Fibroblast of skin of abdomen (primary cell): Measurements from ENCODE around the gene C1orf174.

Experiments used
- DNase-seq: peaks from one replicate; pipeline ENCODE4 v3.0.0-alpha.2; 2013

Gene C1orf174

GRCh38 chr1:3894626-3895278 lies 5.3 kb downstream of the C1orf174 start:
- no peak for DNase-seq

- no peak for DNase-seq
These were observed 6.9 kb downstream of the C1orf174 start for GRCh38 chr1:3893190-3893589.

GRCh38 chr1:3892748-3893147 lies 7.3 kb downstream of the C1orf174 start:
- DNase-seq, result no peak

- DNase-seq, result no peak
These were observed 8.7 kb downstream of the C1orf174 start for GRCh38 chr1:3891329-3891865.

- no peak for DNase-seq
These were observed 9.4 kb downstream of the C1orf174 start for GRCh38 chr1:3890389-3891328.

GRCh38 chr1:3889936-3890335 lies 10.1 kb downstream of the C1orf174 start:
- DNase-seq, result no peak

GRCh38 chr1:3888301-3888700 lies 11.8 kb downstream of the C1orf174 start:
- DNase-seq, result no peak

GRCh38 chr1:3886691-3887090 lies 13.4 kb downstream of the C1orf174 start:
- DNase-seq, result no peak

GRCh38 chr1:3886106-3886670 lies 13.9 kb downstream of the C1orf174 start:
- no peak for DNase-seq

GRCh38 chr1:3885611-3886010 lies 14.5 kb downstream of the C1orf174 start:
- DNase-seq, result no peak

- DNase-seq, result no peak
These were observed 15.1 kb downstream of the C1orf174 start for GRCh38 chr1:3884966-3885365.

GRCh38 chr1:3883194-3883925 lies 16.7 kb downstream of the C1orf174 start:
- DNase-seq, result no peak

GRCh38 chr1:3881193-3881480 lies 18.9 kb downstream of the C1orf174 start:
- no peak for DNase-seq

- no peak for DNase-seq
These were observed 19.5 kb downstream of the C1orf174 start for GRCh38 chr1:3880429-3881192.

- DNase-seq, result no peak
These were observed 20.2 kb downstream of the C1orf174 start for GRCh38 chr1:3879787-3880428.

- no peak for DNase-seq
These were observed 21.0 kb downstream of the C1orf174 start for GRCh38 chr1:3879099-3879498.

- no peak for DNase-seq
These were observed 23.4 kb downstream of the C1orf174 start for GRCh38 chr1:3876716-3877115.

GRCh38 chr1:3874736-3875135 lies 25.3 kb downstream of the C1orf174 start:
- no peak for DNase-seq

GRCh38 chr1:3872546-3872945 lies 27.5 kb downstream of the C1orf174 start:
- no peak for DNase-seq

- no peak for DNase-seq
These were observed 28.6 kb downstream of the C1orf174 start for GRCh38 chr1:3871451-3871805.

- DNase-seq, result no peak
These were observed 30.2 kb downstream of the C1orf174 start for GRCh38 chr1:3869751-3870301.
